GM23338 (cell line): Measurements from ENCODE around the gene LRP10. TPM values are rescaled to one million over a fixed set of nuclear protein-coding genes. Genes with fewer than 3 reads are reported as not detected.

Source experiments
- ATAC-seq: fragments of 200-7000 bp; cut with Tn5 transposase; 3 replicates; pipeline ENCODE4 v1.9.1; 2020
- DNase-seq: peaks from one replicate; pipeline ENCODE4 v3.0.0-alpha.2; 2015; ENCODE audit warnings: low spot score
- H2AFZ ChIP-seq: fragments of 200-600 bp; sonication (generic); 2 replicates; pipeline ENCODE4 v1.8.0; 2016; ENCODE audit warnings: antibody characterized with exemption, mild to moderate bottlenecking, moderate library complexity
- H3F3A ChIP-seq: fragments of 200-600 bp; sonication (generic); replicated peaks from 2 replicates; pipeline ENCODE4 v1.8.0; 2017; ENCODE audit warnings: antibody characterized with exemption, mixed run types, low read depth
- H3K27ac ChIP-seq: fragments of 200-600 bp; sonication (generic); 2 replicates; pipeline ENCODE4 v1.6.1; 2016; ENCODE audit warnings: low read depth
- H3K27me3 ChIP-seq: fragments of 200-600 bp; sonication (generic); 2 replicates; pipeline ENCODE4 v1.8.0; 2016; ENCODE audit warnings: mild to moderate bottlenecking, mixed run types, moderate library complexity; ENCODE audit not compliant: insufficient read depth
- H3K36me3 ChIP-seq: fragments of 200-600 bp; sonication (generic); 2 replicates; pipeline ENCODE4 v1.8.0; 2016; ENCODE audit warnings: mild to moderate bottlenecking; ENCODE audit not compliant: insufficient read depth
- H3K4me1 ChIP-seq: fragments of 200-600 bp; sonication (generic); 2 replicates; pipeline ENCODE4 v1.8.0; 2016; ENCODE audit warnings: mild to moderate bottlenecking, moderate library complexity; ENCODE audit not compliant: insufficient read depth
- H3K4me2 ChIP-seq: fragments of 200-600 bp; sonication (generic); 2 replicates; pipeline ENCODE4 v1.7.1; 2017; ENCODE audit warnings: mixed run types
- H3K4me3 ChIP-seq: fragments of 200-600 bp; sonication (generic); 2 replicates; pipeline ENCODE4 v1.6.1; 2016; ENCODE audit warnings: mixed run types
- H3K79me2 ChIP-seq: fragments of 200-600 bp; sonication (generic); replicated peaks from 2 replicates; pipeline ENCODE4 v1.8.0; 2017; ENCODE audit warnings: mild to moderate bottlenecking; ENCODE audit not compliant: insufficient read depth
- H3K9me2 ChIP-seq: fragments of 200-600 bp; sonication (generic); 2 replicates; pipeline ENCODE4 v1.8.0; 2017; ENCODE audit not compliant: insufficient read depth
- H4K20me1 ChIP-seq: fragments of 200-600 bp; sonication (generic); replicated peaks from 2 replicates; pipeline ENCODE4 v1.8.0; 2017; ENCODE audit warnings: mild to moderate bottlenecking; ENCODE audit not compliant: insufficient read depth
- H3K27ac Mint-ChIP-seq: 2 replicates; pipeline ENCODE4 v1.8.0; 2020; ENCODE audit warnings: inconsistent platforms, mild to moderate bottlenecking, moderate library complexity, mixed read lengths
- H3K27me3 Mint-ChIP-seq: 3 replicates; pipeline ENCODE4 v1.8.0; 2022; ENCODE audit warnings: low read depth, mild to moderate bottlenecking, moderate library complexity, mixed read lengths, inconsistent platforms; ENCODE audit not compliant: insufficient read depth, poor library complexity
- H3K36me3 Mint-ChIP-seq: 3 replicates; pipeline ENCODE4 v1.8.0; 2021; ENCODE audit warnings: low read depth, mild to moderate bottlenecking, inconsistent platforms, moderate library complexity, mixed read lengths
- H3K4me1 Mint-ChIP-seq: 3 replicates; pipeline ENCODE4 v1.8.0; 2020; ENCODE audit warnings: mild to moderate bottlenecking, inconsistent platforms, mixed read lengths
- H3K4me3 Mint-ChIP-seq: 3 replicates; pipeline ENCODE4 v1.8.0; 2021; ENCODE audit warnings: moderate library complexity, mild to moderate bottlenecking, inconsistent platforms, mixed read lengths
- H3K9me3 Mint-ChIP-seq: 3 replicates; pipeline ENCODE4 v1.8.0; 2020; ENCODE audit warnings: moderate library complexity, mild to moderate bottlenecking, inconsistent platforms, mixed read lengths
- CREB1 ChIP-seq: fragments of 250-450 bp; sonication (Bioruptor Pico); IDR thresholded peaks from 2 replicates; pipeline ENCODE4 v1.5.0; 2020; ENCODE audit warnings: low read depth, mild to moderate bottlenecking, moderate library complexity
- CTCF ChIP-seq, 2 experiments: fragments of 200-600 bp in 1 of 2; sonication (generic) in 1 of 2; conservative IDR thresholded peaks; 2 replicates each; pipeline versions ENCODE4 v1.5.1 to v1.6.1; 2016 to 2017; ENCODE audit warnings: antibody characterized with exemption in 2 of 2, low read depth in 2 of 2, mild to moderate bottlenecking in 2 of 2, moderate library complexity in 1 of 2
- EZH2 ChIP-seq: fragments of 200-600 bp; sonication (generic); IDR thresholded peaks from one replicate; pipeline ENCODE4 v1.8.0; 2017; ENCODE audit warnings: antibody characterized with exemption, mild to moderate bottlenecking, low read depth; ENCODE audit not compliant: unreplicated experiment
- EZH2phosphoT487 ChIP-seq: fragments of 200-600 bp; sonication (generic); IDR thresholded peaks from one replicate; pipeline ENCODE4 v1.8.1; 2018; ENCODE audit warnings: antibody characterized with exemption; ENCODE audit not compliant: unreplicated experiment
- JUNB ChIP-seq: IDR thresholded peaks from one replicate; pipeline ENCODE4 v1.6.1; 2016; ENCODE audit warnings: antibody characterized with exemption; ENCODE audit not compliant: unreplicated experiment
- POLR2AphosphoS5 ChIP-seq: IDR thresholded peaks from 2 replicates; pipeline ENCODE4 v1.6.1; 2016; ENCODE audit warnings: antibody characterized with exemption, low read depth
- ZNF331 ChIP-seq: fragments of 250-450 bp; sonication (Bioruptor Pico); IDR thresholded peaks from 2 replicates; pipeline ENCODE4 v1.5.0; 2020; ENCODE audit warnings: low read depth, mild to moderate bottlenecking, moderate library complexity
- long read RNA-seq: library from polyadenylated mRNA; unstranded; transcript quantifications from one replicate; pipeline ENCODE4 v2.0.0, GENCODE V29; 2020; ENCODE audit not compliant: unreplicated experiment
- polyA plus RNA-seq: library from polyadenylated mRNA; unstranded; fragments of >200 nt; fragmentation: Nextera tagmentation; extraction: Ambion mirVana; gene quantifications from 2 replicates; pipeline ENCODE4 v1.2.1, GENCODE V29; 2016
- total RNA-seq: library from RNA; depleted of rRNA; stranded (reverse); fragments of >200 nt; shearing (Covaris generic); gene quantifications from 2 replicates; pipeline ENCODE4 v1.2.3, GENCODE V29; 2014; rRNA removed
- TF ChIP-seq, protein P1 (sequence below): IDR thresholded peaks from 2 replicates; pipeline ENCODE4 v1.6.1; 2016; ENCODE audit warnings: antibody characterized with exemption

LRP10 gene, protein sequence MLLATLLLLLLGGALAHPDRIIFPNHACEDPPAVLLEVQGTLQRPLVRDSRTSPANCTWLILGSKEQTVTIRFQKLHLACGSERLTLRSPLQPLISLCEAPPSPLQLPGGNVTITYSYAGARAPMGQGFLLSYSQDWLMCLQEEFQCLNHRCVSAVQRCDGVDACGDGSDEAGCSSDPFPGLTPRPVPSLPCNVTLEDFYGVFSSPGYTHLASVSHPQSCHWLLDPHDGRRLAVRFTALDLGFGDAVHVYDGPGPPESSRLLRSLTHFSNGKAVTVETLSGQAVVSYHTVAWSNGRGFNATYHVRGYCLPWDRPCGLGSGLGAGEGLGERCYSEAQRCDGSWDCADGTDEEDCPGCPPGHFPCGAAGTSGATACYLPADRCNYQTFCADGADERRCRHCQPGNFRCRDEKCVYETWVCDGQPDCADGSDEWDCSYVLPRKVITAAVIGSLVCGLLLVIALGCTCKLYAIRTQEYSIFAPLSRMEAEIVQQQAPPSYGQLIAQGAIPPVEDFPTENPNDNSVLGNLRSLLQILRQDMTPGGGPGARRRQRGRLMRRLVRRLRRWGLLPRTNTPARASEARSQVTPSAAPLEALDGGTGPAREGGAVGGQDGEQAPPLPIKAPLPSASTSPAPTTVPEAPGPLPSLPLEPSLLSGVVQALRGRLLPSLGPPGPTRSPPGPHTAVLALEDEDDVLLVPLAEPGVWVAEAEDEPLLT
- total RNA-seq (16.5 and 18.1 TPM in 2 replicates), polyA plus RNA-seq (5.4 and 6.4 TPM in 2 replicates)
- long read RNA-seq, full-length matches to known transcripts: 3 of 7 reads
- long read RNA-seq, partial matches to known transcripts: 1 of 7 reads
- long read RNA-seq, other reads (novel, unspliced or antisense): 3 of 7 reads

DNA sequence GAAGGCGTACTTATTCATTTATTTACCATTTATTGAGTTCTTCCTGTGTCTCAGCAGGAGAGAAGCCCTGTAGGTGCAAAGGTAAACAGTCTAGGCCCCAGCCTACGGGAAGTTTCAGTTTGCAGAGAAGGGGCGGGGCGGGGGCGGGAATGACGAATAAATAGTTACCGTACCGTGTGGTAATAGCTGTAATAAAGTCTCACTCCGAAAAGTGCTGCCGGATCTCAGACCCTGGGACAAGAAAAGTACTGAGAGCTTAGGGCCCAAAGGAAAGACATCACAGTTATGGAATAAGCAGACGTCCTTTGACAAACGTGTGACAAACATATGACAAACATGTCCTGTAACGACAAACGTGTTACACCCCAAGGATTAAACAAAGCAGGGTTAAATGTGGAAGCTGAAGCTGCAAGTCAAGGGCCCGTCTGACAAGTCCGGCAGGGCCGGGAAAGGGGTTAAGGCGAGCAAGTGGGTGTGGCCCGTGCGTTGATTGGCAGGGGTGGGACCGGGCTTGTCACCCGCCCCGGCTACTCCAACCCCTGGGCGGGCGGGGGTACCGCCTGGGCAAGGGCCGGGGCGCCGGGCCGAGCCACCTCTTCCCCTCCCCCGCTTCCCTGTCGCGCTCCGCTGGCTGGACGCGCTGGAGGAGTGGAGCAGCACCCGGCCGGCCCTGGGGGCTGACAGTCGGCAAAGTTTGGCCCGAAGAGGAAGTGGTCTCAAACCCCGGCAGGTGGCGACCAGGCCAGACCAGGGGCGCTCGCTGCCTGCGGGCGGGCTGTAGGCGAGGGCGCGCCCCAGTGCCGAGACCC is at the start of gene LRP10:
Gene LRP10 (plus strand): TSS at position 517 of the 809 bp plus-strand sequence. CDS start 564 bp downstream, outside the sequence.
- Histone ChIP-seq H2AFZ (no peak within 1 kb of the TSS), H3K4me3 (peak within 1 kb of the TSS; percentile 96)
- H3K9me3 Mint-ChIP-seq: no peaks in the 10 kb centered on the region; the same call in 2 of the 3 replicates

GRCh38 chr14:22822016-22822570 is 49.4 kb upstream of the LRP10 start:
- Histone ChIP-seq H3K4me2 (peak overlapping the region; percentile 97), H3K9me2 (no peaks in the 10 kb centered on the region), H3F3A (peaks cover 8% of the 10 kb centered on the region; the same call in 1 of the 2 replicates), H3K4me1 (peaks cover 45% of the 10 kb centered on the region), H4K20me1 (no peaks in the 10 kb centered on the region), H3K27ac (peak overlapping the region; percentile 100), H3K4me3 (peak overlapping the region; percentile 86), H3K36me3 (no peaks in the 10 kb centered on the region), H3K79me2 (no peaks in the 10 kb centered on the region), H3K27me3 (no peaks in the 10 kb centered on the region), H2AFZ (0 out of 2 replicates have a peak overlapping the region, but pooled peaks have one; percentile 15)
- Mint-ChIP-seq H3K4me3 (peak overlapping the region; percentile 80), H3K27ac (peak overlapping the region; percentile 96), H3K36me3 (no peaks in the 10 kb centered on the region; the same call in 2 of the 3 replicates), H3K27me3 (peaks cover 28% of the 10 kb centered on the region), H3K9me3 (no peaks in the 10 kb centered on the region), H3K4me1 (peaks cover 45% of the 10 kb centered on the region)
- DNase-seq (peak; percentile 86), ATAC-seq (peak; percentile 42)
- TF ChIP-seq EZH2 (no peak), POLR2AphosphoS5 (no peak), CTCF (conservative IDR thresholded peaks at IDR 0.05; ENCODE audit: low read depth in 2 of 2) (no peak), ZNF331 (no peak)
- TF ChIP-seq, protein P1, sequence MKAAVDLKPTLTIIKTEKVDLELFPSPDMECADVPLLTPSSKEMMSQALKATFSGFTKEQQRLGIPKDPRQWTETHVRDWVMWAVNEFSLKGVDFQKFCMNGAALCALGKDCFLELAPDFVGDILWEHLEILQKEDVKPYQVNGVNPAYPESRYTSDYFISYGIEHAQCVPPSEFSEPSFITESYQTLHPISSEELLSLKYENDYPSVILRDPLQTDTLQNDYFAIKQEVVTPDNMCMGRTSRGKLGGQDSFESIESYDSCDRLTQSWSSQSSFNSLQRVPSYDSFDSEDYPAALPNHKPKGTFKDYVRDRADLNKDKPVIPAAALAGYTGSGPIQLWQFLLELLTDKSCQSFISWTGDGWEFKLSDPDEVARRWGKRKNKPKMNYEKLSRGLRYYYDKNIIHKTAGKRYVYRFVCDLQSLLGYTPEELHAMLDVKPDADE: no peak

More for the DNA sequence above, at the start of gene LRP10:
- Histone ChIP-seq H3K27me3 (no peaks in the 10 kb centered on the region), H3K27ac (peak within 1 kb of the TSS; percentile 81), H3K4me1 (peaks cover 19% of the 10 kb centered on the region), H3F3A (peaks cover 7% of the 10 kb centered on the region; the same call in 1 of the 2 replicates), H3K36me3 (no peaks in the 10 kb centered on the region), H3K9me2 (no peaks in the 10 kb centered on the region), H3K4me2 (peak within 1 kb of the TSS; percentile 76), H4K20me1 (no peaks in the 10 kb centered on the region), H3K79me2 (no peaks in the 10 kb centered on the region)
- Mint-ChIP-seq H3K4me1 (peaks cover 13% of the 10 kb centered on the region), H3K27me3 (peaks cover 20% of the 10 kb centered on the region), H3K36me3 (peaks cover 16% of the 10 kb centered on the region), H3K27ac (peak within 1 kb of the TSS; percentile 99), H3K4me3 (peak within 1 kb of the TSS; percentile 89)
- ATAC-seq (peak; percentile 90), DNase-seq (peak; percentile 98)
- peak; percentile 40 for TF ChIP-seq CREB1 (CRISPR knock-in tag)
- 0 out of 2 replicates have a peak, but pooled peaks have one; percentile 22 for TF ChIP-seq POLR2AphosphoS5
- peak; percentile 24 for TF ChIP-seq JUNB
- no peak for TF ChIP-seq EZH2phosphoT487
